Stimulated activated CD4-positive, alpha-beta T cell treated with anti-CD3 and anti-CD28 coated beads, Interleukin-1b, Interleukin-23, amount 100 ng/mL, for 48 hours (primary cell): ENCODE data around the gene ICAM1.

Source experiments
- DNase-seq: peaks from one replicate; pipeline ENCODE4 v3.0.0-alpha.2; 2020

ICAM1 gene

GRCh38 chr19:10245189-10245939, 25.6 kb upstream of the ICAM1 start:
- DNase-seq = no peak

DNA sequence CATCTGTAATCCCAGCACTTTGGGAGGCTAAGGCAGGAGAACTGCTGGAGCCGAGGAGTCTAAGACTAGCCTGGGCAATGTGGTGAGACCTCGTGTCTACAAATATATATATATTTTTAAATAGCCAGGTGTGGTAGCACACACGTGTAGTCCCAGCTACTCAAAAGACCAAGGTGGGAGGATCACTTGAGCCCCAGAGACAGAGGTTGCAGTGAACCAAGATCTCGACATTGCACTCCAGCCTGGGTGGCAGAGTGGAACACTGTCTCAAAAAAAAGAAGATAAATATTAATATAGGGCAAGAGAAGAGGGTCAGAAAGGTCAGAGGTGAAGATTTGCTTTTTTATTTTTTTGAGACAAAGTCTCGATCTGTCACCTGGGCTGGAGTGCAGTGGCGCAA, 24.4 kb upstream of the ICAM1 start:
- DNase-seq = no peak

DNA sequence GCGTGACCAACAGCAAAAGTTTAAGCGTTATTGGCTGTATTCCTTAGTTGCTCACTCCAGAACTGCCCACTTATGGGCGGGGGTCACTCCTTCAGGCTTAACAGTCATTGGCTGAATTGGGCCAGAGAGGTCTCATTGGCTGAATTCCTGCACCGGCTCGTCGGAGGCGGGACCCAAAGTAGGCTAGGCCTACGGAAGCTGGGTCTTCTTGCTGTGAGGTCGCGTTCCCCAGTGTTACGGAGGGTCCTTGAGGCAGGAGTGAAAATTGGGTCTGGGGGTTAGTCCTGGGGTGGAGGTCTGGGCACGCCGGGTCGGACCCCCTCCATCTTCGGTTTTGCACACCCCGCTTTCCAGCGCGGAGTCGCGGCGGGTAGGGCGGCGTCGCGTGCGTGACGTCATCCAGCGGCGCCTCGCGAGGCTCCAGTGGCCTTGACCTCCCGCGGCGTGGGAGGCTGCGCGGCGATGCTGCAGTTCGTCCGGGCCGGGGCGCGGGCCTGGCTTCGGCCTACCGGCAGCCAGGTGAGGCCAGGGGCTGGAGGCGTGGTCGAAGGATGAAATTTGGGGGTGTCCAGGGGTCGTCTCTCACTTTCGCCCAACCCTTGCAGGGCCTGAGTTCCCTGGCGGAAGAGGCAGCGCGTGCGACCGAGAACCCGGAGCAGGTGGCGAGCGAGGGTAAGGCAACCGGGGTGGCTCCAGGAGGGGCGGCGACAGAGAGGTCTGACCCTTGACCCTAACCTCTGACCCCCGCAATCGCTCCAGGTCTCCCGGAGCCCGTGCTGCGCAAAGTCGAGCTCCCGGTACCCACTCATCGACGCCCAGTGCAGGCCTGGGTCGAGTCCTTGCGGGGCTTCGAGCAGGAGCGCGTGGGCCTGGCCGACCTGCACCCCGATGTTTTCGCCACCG, 18.9 kb upstream of the ICAM1 start, which contains the start of gene MRPL4:
MRPL4 (plus strand) TSS at position 423 of the 903 bp plus-strand sequence; CDS start at position 463, 40 bp downstream.
- peak; percentile 97 for DNase-seq

- no peak for DNase-seq
Observed at GRCh38 chr19:10252707-10253106, 18.2 kb upstream of the ICAM1 start.

DNA sequence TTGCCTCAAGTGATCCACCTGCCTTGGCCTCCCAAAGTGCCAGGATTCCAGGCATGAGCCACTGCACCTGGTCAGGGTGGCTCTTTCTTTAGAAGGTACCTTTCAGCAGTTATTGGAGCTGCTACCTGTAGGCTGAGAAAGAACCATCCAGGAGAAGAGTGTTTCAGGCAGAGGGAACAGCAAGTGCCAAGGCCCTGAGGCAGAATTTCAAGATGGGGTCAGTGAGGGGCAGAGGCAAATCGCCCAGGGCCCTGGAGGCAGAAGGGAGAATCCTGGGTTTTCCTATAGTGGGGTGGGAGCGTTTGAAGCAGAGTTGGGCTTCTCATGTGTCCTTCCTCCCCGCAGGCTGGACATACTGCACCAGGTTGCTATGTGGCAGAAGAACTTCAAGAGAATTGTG, 16.7 kb upstream of the ICAM1 start:
- no peak for DNase-seq

DNA sequence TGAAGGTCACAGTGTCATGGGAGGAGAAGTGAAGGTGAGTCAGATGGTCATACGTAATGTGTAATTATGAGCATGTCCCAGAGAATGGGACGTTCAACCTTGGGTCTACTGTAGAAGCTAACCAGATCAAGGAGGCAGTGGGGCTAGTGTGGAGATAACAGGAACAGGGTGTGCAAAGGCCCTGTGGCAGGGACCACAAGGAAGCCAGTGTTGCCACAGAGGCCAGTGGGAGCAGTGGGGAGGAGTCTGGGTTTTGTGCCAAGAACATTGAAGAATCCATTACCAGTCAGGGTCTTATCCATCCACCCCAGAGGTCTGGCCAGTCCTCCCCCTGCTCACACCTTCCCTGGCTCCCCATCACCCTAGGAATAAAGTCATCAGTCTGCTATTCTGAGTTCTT, 15.6 kb upstream of the ICAM1 start:
- DNase-seq = no peak

DNA sequence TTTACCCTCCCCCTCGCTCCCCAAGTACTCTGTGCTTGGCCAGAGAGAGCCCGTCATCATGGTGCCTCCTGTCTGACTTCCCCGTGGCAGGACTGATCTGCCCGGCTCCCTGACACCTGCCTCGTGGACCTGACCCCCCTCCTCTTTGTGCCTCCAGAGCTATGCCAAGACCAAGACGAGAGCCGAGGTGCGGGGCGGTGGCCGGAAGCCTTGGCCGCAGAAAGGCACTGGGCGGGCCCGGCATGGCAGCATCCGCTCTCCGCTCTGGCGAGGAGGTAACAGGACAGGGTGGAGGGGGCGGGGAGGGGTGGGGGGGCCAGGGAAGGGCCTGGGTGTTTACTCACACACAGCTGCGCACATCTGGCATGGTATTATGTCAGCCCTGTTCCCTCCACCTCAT, 14.4 kb upstream of the ICAM1 start:
- no peak for DNase-seq

DNA sequence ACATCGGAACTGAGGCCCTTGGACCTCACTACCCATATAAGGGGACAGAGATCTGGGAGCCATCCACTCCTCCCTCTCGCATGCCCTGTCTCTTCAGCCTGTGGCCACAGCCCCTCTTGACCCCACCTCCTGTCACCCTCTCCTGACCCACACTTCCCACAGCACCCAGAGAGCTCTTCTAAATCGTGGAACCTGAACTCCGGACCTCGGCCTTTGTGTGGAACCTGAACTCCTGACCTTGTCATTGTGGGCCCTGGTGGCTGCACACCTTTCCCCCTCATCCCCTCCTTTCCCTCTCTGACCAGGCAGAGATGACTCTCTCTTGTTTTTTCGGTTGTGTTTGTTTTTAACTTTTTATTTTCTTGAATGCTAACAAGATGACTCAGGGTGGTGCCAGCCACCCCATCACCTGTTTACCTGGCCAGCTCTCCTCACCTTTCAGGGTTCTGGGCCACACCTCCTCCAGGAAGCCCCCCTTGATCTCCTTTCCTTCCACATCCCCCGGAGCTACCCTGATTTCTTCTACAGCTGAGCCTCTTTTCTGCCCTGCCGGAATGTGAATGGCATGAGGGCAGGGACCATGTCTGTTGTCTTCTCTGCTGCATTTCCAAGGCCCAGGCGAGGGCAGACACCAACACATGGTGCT, 13.8 kb upstream of the ICAM1 start:
- DNase-seq = no peak

- DNase-seq = no peak
Observed at GRCh38 chr19:10258080-10258710, 12.7 kb upstream of the ICAM1 start.

DNA sequence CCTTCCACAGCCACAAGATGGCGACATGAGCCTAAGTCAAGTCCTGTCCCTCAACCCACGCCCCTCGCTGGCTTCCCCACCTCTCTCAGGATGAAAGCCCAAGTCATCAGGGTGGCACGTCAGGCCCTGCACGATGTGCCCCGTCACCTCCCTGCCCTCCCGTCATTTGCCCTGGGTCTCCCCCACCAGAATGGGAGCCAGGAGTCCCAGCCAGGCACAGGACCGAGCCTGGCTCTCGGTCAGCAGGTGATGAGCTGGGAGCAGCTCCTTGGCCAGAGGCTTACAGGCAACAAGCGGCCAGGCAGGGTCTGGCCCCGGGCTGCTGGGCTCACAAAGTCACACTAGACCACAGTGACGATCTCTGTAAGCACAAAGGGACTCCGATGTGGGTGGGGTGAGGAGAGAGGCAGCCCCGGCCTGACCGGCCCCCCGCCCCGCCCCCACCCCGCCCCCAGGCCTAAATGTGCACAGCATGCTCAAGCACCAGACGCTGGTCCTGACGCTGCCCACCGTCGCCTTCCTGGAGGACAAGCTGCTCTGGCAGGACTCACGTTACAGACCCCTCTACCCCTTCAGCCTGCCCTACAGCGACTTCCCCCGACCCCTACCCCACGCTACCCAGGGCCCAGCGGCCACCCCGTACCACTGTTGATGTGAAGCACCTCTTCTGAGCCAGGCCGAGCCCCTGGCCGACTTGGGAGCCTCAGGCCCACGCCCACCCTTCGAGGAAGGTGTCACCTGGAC, 11.6 kb upstream of the ICAM1 start:
- peak; percentile 96 for DNase-seq

GRCh38 chr19:10260141-10260584, 10.8 kb upstream of the ICAM1 start:
- peak; percentile 80 for DNase-seq

- no peak for DNase-seq
Observed at GRCh38 chr19:10262771-10263170, 8.1 kb upstream of the ICAM1 start.

- no peak for DNase-seq
Observed at GRCh38 chr19:10266706-10267105, 4.2 kb upstream of the ICAM1 start.

DNA sequence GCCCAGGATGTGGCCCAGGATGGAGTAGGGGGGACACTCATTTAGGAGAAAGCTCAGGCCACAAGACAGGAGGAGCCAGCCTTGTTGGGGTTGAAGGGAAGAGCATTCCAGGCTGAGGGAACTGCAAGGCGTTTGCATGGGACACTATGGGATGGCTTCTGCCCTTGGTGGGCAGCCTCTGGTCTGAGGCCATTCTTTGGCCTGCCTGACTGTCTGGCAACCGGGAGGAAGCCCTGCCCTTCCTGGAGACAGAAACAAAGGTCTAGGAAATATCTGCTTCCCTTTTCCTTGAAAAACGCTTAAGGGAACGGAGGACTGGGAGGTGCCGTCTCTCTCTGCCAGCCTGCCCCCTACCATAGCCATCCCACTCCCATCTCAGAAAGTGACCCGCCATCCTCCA, 2.8 kb upstream of the ICAM1 start:
- DNase-seq = no peak

- DNase-seq = peak; percentile 87
Observed at GRCh38 chr19:10269333-10270179, 1.4 kb upstream of the ICAM1 start.

DNA sequence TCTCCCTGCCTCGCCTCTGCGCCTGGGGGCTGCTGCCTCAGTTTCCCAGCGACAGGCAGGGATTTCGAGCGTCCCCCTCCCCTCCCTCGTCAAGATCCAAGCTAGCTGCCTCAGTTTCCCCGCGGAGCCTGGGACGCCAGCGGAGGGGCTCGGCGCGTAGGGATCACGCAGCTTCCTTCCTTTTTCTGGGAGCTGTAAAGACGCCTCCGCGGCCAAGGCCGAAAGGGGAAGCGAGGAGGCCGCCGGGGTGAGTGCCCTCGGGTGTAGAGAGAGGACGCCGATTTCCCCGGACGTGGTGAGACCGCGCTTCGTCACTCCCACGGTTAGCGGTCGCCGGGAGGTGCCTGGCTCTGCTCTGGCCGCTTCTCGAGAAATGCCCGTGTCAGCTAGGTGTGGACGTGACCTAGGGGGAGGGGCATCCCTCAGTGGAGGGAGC, 722 bp upstream of the ICAM1 start:
- DNase-seq = peak; percentile 77

DNA sequence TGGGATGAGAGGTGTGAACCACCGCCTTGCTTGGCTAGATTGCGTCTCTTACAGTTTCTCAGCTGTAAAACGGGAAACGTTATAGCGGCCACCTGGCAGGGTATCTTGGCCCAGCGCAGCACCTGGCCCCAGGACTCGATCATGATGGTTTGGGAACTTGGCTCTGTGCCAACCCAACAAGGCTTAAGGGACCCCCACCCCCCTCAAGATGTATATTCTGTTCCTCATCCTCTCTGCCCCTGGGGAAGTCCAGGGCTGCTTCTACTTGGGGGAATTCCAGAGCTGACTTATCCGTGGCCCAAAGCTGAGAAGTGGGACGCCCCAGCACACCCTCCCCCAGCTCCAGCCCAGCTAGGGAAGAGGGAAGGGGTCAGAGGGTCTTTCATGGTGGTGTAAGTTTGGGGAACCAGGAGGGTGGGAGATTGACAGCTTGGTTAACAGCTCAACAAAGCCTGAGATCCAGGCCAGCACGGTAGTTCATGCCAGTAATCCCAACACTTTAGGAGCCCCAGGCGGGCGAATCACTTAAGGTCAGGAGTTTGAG, 695 bp downstream of the ICAM1 start:
- DNase-seq = no peak

DNA sequence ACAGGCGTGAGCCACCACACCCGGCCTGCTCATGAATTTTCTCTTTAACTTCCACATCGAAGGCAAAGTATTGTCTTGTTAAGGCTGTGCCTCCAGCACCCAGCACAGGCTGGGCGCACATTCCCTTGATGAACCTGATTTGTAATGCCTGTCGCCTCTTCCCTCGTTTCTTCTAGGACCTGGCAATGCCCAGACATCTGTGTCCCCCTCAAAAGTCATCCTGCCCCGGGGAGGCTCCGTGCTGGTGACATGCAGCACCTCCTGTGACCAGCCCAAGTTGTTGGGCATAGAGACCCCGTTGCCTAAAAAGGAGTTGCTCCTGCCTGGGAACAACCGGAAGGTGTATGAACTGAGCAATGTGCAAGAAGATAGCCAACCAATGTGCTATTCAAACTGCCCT, 3.7 kb downstream of the ICAM1 start:
- no peak for DNase-seq

DNA sequence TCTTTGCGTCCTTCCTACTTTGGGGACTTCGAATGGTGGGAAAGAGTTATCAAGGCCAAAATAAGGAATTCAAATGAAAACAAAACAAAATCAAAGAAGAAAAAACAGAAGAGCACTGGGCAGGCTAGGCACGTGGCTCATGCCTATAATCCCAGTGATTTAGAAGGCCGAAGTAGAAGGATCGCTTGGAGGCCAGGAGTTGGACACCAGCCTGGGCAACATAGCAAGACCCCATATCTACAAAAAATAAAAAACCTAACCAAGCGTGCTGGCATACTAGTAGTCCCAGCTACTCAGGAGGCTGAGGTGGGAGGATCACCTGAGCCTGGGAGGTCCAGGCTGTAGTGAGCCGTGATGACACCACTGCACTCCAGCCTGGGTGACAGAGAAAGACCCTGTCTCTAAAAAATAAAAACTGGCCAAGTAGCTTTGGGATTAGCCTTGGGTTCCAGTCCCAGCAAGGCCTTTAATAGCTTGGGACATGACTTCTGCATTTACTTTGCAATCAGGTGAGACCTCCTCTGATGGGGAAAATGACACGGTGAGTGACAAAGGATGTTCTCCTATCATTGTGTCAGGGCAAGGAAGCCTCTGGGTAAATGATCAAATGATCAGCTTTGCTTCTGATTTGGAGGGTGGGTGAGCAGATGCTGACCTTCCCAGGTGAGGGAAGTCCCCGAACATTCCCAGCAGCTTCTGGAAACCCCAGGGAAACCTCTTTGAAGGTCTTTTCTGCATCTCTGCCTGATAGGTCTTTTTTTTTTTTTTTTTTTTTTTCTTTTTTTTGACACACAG, 7.1 kb downstream of the ICAM1 start:
- no peak for DNase-seq

DNA sequence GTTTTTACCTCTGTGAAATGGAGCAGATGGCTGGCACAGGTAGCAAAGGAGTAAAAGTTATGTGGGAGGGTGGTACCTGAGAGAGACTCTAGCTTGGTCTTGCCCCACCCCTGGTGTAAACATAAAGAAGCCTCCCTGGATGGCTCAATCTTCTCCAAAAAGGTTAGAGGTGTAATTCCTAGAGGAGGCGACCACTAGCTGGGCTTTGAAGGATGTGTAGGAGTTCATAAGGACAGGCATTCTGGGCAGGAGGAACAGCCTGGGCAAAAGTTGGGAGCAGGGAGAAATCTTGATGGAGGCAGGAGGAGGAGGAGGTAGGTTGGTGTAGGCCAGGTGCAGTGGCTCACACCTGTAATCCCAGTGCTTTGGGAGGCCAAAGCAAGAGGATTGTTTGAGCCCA, 8.0 kb downstream of the ICAM1 start:
- no peak for DNase-seq
